Fibroblast of skin of left quadriceps (primary cell): ENCODE measurements around the gene PCSK6.

Experiments used
- DNase-seq, 2 experiments: peaks; one replicate each; pipeline ENCODE4 v3.0.0-alpha.2; 2013; ENCODE audit warnings: low read depth in 2 of 2

Gene PCSK6

DNA sequence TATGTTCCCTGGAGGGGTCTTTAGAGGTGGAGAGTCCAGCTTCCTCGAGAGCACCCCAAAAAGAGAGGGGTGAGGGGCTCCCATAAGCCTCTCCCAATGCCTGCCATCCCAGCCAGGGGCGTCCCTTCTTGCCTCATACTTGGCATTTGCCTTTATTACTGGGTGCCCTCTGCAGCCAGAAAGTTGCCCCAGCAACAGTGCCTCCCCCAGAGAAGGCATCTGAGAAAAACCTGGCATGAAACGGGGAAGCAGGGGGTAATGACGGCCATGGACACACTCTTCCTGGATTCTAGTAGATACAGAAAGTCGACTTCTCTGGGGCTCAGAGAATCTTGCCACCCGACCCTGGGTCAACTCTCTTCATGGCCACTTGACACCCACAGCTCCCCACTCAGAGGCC is 90.1 kb downstream of the PCSK6 start:
- no peak for DNase-seq

DNA sequence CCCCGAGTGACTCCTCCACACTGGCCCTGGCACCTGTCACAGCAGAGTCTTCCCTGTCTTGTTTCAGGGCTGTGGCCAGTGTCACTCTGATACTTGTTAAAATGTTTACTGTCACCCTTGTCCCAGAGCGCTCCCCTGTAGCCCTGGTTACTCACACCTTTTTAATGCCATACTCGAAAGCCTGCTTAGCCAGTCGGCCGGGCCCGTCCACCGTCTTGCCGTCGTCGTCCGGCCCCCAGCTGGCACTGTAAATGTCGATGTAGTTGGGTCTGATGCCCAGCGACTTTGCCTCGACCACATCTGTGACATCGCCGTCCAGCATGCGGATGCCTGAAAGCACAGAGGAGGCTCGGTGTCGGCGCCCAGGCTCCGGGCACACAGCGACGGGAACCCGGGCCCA is 91.3 kb downstream of the PCSK6 start:
- DNase-seq: no peak

DNA sequence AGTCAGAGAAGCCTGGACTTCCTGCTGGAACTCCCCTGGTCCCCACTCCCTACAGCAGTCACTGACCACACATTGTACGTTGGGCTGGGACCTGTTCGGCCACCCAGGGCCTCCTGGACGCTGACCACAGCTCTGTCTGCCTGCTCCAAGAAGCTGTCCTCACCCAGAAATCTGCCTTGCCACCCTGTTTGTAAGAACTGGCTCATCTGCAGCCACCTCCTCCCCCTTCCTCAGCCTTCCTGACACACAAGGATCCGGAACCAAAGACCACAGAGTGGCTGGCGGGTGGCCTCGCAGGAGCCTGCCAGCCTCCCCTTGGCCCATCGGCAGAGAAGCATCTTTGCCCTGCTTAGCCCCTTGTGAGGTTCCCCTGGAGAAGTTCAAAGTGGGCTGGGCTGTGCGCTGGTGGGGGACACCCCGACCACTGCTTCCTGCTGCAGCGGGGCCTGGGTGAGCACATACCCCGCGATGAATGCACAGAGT is 91.9 kb downstream of the PCSK6 start:
- DNase-seq: no peak

DNA sequence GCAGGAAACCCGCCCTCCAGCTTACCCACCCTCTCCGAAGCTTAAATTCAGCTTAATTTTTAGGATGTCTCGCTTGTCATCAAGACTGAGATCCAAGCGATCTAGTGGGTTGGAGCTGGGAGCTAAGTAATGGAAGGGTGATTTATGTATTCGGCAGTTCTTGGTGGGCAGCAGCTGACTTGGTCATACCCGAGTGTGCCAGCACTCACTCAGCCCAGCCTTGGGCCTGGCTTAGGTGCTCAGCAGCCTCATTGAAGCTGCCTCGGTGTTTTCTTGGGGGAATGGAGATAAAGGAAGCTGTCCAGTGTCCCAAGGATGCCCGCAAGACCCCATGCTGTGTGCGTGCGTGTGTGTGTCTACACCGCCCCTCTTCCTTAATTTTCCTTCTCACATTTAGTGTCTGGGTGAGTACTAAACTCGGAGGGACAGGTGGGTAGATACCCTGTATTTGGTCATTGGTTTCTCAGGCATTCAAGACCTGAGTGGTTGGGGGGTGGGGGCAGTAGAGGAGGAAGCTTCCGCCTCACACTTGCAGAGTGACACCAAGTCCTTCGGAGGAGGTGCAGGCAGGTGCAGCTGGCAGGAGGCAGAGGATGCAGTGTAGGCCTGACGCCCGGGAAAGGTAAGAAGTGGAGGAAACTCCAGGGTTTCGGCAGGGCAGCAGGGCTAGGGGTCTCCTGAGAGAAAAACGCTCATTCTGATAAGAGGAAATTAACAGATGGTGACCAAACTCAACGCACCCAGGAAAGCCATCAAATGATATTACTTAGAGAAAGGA is 92.8 kb downstream of the PCSK6 start:
- DNase-seq: no peak

DNA sequence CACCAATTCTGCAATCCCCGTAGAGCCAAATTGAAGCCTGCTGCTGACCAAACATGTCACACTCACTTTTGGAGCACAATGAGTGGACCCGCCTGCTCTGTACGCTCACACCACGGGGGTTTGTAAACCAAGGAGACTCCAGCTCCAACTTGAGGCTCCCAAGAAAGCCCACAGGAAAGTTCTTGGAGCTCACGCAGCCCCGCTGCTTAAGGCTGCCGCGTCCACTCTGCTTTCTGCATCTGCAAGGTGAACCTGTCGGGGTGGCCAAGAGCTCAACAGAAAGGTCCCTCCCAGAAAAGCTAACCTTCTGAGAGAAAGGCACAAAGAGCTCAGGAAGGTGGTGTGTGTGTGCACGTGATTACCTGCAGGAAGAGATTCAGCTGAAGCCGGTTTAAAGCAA is 94.9 kb downstream of the PCSK6 start:
- no peak for DNase-seq

DNA sequence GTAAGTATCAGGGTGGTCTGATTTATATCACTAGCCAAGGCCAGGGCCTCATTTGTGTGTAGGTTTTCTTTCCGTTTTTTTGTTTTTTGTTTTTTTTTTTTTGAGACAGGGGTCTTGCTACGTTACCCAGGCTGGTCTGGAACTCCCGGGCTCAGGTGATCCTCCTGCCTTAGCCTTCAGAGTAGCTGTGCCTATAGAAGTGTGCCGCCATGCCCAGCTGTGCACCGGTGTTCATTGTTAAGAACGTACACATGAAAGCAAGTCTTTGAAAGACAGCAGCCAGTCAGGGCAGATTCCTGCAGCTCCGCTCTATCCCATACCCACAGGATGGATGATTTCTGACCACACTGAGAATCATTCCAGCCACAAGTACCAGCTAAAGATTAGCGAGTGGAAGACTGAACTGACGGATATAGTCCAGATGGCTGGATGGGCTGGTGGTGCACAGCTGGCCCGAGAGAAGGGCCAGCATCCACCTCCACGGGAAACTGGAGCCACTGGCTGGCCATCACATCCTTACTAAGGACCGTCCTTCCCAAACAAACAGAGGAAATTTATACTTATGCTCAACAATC is 95.4 kb downstream of the PCSK6 start:
- no peak for DNase-seq

DNA sequence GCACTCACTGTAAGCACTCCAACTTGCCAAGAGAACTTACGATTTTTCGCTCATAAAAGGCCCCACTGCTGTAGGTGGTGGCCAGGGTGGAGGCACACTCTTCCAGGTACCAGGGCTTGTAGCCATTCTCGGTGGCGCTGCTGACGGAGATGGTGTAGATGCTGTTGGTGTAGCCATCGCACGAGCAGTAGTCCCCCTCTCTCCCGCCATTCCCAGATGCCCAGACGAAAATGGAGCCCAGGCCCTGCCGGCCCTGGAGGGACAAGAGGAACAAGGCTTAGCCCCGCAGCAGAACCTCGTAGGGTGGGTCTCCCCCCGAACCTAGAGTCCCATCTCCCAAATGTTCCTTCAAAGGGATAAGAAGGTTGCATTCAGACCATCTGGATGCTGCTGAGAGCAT is 96.3 kb downstream of the PCSK6 start:
- DNase-seq: no peak

DNA sequence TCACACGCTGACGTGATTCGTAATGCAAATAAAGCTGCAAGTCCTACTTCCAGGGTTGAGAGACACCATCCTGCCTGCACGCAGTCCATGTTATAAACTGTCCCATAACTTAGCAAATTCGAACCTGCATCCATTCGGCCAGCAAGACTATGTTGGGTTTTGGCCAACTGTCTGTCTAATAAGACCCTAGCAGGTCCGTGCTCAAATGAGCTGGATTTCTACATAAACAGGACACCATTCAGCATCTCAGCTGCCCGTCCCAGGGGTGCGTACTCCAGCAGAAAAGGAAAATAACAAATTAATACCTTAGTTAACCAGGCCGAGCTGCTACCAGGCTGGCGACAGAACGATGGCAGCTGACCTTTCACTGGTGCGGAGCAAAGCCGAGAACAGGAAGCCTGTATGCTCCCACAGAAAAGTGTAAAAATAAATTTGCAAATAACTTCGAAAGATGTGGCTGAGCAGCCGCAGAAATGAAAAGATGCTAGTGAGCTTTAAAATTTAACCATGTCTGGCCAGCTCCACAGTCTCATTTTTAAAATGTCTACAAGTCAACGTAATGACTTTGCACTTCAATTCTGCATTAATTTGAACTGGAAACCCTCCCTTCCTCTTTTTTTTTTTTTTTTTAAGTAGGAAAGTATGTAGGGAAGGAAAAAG is 97.4 kb downstream of the PCSK6 start:
- DNase-seq: no peak

DNA sequence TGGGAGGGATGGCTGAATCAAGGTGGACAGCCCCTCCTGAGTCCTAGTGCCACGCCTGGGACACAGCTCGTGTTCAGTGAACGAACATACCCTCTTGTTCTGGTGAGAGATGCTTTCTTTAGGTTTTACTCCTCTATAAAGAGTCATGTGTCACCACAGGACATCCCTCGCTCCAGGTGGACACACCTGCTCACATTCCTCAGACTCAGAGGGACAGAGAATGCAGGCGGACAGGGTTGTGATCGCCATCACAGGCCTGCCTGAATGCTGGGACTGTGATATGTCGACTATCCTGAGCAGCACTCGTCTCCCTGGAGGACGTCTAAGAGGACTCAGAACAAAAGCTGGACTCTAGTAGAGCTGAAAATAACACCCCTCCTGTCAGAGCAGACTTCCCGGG is 98.1 kb downstream of the PCSK6 start:
- DNase-seq: no peak

DNA sequence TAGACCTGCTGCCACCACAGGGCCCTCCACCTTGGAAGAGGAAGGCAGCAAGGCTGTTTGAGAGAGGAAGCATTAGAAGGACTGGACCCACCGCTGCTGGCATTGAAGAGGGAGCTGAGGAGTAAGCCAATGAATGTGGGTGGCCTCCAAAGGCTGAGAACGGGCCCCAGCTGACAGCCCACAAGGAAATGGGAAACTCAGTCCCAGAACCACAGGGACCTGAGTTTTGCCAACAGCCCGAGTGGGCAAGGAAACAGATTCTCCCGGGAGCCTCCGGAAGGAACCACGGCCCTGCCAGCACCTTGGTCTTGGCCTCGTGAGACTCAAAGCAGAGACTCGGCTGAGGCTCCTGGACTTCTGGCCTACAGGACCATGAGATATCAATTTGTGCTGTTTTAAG is 99.0 kb downstream of the PCSK6 start:
- no peak for DNase-seq

DNA sequence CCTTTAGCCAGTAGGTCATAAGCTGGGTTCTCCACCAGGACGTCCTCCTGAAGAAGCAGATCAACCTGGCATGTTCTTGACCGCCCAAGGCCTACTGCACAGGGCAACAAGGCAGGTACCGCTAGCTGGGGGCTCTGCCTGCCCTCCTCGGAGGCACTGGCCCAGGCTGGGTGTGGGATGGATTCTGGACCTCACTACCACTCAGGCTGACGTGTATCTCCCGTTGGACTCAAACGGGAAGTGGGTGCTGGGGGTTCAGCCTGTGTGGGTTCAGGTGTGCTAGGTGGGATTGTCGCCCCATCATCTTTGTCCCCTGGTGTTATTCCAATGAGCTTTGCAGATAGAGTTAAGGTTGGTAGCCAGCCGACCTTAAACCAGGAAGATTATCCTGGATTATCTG is 99.4 kb downstream of the PCSK6 start:
- no peak for DNase-seq

DNA sequence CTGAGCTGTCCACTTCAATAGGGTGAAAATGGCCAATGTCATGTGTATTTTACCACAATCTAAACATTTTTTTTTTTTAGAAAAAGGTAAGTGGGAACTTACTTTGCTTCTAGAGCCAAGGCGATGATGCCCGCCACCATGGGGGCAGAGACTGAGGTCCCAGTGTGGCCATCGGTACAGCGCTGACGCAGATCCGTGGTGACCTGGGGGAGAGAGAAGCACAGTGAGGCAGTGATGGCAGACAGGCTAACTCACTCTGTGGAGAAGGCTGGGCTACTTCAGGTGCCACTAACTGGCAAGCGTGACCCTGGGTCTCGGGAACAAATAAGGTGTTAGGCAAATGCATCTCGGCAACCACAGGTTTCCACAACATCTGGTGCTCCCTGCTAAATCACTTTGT is 100.1 kb downstream of the PCSK6 start:
- no peak for DNase-seq

DNA sequence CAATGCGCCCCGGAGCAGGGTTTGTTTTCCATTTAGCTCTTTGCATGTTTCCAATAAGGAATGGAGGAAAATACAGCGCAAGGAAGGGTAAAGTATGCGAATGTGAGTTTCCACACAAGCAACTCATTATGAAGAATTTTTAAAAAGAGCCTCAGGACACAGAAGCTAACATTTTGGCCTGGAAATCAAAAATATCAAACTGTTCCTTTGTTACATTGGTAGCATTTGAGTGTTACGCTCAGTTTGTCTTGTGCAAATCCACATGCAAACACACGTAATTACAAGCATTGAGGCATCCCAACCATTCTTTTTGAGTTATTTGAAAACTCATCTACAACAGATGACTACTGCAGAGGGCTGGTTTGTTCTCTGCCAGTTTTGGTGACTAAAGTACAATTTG is 101.5 kb downstream of the PCSK6 start:
- no peak for DNase-seq

DNA sequence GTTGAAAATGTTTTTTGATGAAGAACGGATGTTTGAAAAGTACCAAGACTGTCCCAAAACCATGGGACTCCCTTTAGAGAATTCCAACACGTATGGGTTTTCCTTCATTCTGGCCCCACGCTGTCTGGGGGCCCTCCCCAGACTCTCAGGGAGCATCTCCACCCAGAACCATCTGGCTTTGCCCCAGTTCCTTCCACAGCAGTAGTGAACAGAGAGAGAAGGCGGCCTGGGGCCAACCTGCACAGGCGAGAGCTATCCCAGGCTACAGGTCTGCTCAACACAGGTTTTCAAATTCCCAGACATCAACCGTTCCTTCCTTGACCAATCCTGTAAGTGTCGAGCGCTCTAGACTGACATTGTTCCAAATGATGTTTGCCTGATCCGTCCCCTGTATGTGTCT is 101.9 kb downstream of the PCSK6 start:
- DNase-seq: no peak

DNA sequence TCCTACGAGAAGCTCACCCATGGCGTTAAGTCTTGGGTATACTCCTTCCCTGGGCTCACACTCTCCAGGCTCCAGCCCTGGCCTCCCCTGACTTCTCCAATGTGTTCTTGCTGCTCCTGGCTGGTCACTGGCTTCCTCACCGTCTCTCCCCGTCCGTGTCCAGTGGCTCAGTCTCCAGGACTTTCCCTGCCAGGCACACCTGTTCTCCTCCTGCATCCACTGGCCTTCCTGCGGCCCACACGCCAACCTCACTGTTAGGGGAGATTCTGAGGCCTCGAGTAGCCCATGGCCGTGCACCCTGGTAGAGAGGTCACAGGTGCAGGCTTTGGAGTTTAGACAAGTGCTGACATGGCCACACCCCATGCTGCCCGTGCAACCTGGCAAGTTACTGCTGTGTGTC is 102.5 kb downstream of the PCSK6 start:
- DNase-seq: no peak

DNA sequence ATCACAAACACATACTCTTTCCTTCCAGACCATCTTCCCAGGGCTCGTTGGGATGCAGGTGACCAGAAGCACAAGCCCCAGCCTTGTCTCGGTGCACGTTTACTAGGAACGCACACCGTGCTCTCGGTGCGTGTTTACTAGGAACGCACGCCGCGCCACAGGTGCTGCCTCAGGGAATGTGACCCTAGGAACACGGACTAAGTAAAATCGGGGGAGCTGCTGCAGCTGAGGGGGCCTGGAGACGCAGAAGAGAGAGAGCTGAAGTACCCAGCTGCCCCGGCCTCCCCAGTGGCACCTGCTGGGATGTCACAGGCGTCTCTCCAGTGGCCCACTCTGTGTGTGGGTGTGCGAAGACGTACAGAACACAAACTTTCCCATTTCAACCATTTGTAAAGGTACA is 103.5 kb downstream of the PCSK6 start:
- no peak for DNase-seq

DNA sequence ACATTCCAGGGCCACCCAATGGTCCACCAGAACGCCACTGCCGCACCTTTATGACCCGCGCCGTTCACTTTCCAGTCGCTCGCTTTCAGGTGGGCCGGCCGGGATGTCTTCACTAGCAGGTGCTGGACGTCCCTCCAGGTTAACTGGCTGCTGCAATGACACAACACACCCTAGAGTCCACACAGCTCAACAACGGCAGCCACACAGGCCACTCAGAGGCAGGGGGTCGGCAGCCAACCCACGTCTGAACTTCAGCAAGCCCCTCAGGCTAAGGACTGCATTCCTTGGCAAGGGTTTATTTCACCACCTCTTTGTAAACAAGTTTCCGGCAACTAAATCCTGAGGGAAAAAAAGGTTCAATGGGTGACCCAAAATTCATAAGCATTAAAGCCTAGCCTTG is 105.2 kb downstream of the PCSK6 start:
- DNase-seq: no peak

DNA sequence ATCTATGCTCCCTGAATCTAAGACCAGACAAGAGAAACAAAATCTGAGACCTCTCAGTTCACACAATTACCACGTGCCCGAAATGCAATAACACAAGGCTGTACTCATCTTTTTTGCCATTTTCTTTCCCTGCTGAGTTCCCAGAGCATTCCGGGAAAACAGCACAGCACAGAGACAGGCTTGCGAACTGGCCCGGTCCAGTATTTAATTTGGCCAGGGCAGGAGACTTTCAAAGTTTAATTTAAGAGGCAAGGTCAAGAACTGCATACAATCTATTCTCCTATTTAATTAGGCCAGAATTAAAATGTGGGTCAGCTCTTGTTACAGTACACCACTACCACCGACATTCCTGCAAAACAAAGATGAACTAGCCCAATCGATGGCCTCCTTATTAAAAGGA is 107.0 kb downstream of the PCSK6 start:
- no peak for DNase-seq

DNA sequence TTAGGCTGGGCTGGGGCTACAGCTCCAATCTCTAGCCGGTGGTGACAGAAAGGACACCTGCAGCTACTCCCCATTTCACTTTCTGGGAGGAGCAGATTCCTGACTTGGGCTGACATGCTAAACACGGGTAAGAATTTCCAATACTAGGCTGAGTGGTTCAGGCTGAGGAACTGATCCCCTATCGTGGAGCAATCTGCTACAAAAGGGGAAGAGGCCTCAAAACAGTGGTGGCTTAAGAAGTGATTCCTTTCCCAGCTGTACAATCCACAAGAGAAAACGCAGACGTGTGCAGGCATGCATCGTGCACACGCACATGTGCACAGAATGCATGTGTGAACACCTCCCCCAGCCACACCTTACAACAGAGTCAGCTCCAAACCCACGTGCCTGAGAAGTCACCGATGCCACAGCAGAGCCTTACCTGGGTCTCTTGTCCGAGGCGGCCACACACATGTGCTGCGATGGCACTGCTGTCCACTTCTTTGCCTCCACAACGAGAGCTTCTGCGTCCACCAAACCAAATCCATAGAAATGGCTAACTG is 107.8 kb downstream of the PCSK6 start:
- DNase-seq: no peak

DNA sequence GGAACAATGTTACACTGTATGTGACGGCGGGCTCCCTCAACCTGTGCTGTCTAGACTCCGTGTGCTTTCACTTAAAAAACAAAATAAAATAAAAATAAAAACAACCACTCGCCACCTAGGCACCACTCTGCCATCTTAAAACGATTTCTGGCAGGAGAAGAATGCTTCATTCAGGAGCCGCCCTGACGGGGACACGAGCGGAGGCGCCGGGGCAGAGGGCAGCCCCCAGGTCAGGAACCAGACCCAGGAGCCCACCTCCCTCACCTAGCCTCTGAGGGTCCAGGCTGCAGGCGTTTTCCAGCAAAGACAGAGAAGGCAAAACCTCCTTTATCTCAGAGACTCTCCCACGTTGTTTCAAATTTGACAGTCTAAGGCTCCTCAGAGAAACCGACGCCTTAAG is 109.4 kb downstream of the PCSK6 start:
- DNase-seq: no peak

DNA sequence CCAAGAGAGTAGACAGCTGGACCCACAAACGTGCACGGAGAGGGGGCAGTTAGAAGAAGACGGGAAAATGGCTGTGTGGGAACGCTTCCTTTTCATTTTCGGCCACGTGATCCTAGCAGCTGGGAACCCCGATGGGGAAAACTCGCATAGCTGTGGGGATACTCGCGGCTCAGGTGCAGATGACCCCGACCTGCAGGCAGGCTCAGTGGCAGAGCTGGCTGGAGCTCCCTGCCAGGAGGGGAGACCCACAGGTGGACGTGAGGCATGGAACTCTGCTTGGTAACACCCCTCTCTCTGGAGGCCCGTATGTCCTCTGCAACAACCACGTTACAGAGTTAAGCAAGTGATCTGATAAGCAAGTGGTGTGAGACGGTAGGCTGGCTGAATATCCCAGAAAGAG is 109.9 kb downstream of the PCSK6 start:
- no peak for DNase-seq

DNA sequence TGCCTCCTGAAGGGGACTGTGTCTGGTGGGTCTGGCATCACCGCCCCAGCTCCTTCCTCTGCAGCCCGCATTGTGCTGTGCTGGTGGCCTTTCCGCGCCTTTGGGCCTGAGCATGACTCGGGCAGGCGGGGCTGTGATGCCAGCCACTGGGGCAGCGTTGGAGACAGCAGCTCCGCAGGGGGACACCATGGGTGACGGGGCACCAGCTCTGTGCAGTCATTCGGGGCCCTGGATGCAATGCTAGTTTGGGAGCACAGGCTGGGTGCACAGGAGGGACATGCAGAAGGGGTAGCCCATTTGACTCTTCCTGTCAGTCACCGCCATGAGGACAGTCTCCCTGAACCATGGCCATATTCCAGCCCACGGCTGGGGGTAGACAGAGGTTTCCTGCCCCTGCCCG is 110.6 kb downstream of the PCSK6 start:
- DNase-seq: no peak

DNA sequence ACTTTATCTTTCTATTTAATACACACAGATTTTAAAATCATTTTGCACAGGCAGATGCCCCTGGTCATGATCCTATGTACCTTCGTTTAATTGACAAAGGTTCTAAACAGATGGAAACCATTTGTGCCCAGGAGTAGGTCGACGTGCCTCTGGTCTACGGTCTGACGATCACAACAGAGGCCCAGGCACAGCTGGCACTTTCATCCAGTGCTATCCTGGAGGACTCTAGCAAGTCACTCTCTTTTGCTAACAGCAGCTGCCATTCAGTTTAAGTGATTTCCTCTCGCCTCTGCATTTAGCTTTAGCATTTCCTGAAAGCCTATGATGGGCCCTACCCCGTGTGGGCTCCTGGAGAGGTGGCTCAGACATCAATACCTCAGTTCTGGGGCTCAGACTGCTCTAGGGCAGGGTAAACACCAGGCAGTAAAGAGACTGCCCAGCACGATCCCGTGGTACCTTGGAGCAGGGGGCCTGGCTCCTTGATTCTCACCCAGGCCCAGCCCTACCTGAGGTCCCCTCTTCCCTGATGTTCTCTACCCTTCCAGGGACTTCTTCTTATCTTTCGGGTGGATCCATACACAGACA is 111.2 kb downstream of the PCSK6 start:
- DNase-seq: no peak
